Dermis microvascular lymphatic vessel endothelial cell (primary cell): Measurements from ENCODE around the gene GNB1. TPM values are rescaled to one million over a fixed set of nuclear protein-coding genes. Genes with fewer than 3 reads are reported as not detected.
A peak's percentile ranks its signal among the peaks of the same experiment; 100 is the strongest.
"Not testable (repeated sequence)": the region's sequence is repeated elsewhere in the genome, so short reads cannot be mapped to it uniquely, and the experiment has no call there.

Experiments
- DNase-seq, 2 donors: peaks; one replicate each; pipeline versions ENCODE4 v3.0.0 to v3.0.0-alpha.2; 2010; ENCODE audit warnings: low read depth in 2 of 2
- total RNA-seq: library from RNA; depleted of rRNA; stranded (reverse); fragments of >200 nt; gene quantifications from 2 replicates; pipeline ENCODE4 v1.2.1, GENCODE V29; 2014

GNB1 gene
- total RNA-seq, 1 donor from 2014 or later: 72.4 TPM

GRCh38 chr1:1891349-1892078 is 627 bp upstream of the GNB1 start:
- DNase-seq: peak in 1 of 2 donors; percentile 64

- DNase-seq: peak; percentile 34 to 55
Observed at GRCh38 chr1:1889847-1890505, 911 bp downstream of the GNB1 start.

GRCh38 chr1:1889090-1889750 is 1.7 kb downstream of the GNB1 start:
- no peak for DNase-seq

- DNase-seq: not testable (repeated sequence)
Observed at GRCh38 chr1:1883890-1884289, 7.0 kb downstream of the GNB1 start.

GRCh38 chr1:1883092-1883873 is 7.6 kb downstream of the GNB1 start:
- DNase-seq: no peak

- DNase-seq: no peak
Observed at GRCh38 chr1:1881727-1882126, 9.2 kb downstream of the GNB1 start.

GRCh38 chr1:1880617-1881312 is 10.1 kb downstream of the GNB1 start:
- no peak for DNase-seq

- DNase-seq: no peak
Observed at GRCh38 chr1:1879942-1880341, 10.9 kb downstream of the GNB1 start.

- DNase-seq: no peak
Observed at GRCh38 chr1:1877865-1878436, 12.9 kb downstream of the GNB1 start.

GRCh38 chr1:1876335-1876930 is 14.5 kb downstream of the GNB1 start:
- no peak for DNase-seq

- DNase-seq: no peak
Observed at GRCh38 chr1:1875932-1876331, 15.0 kb downstream of the GNB1 start.

- DNase-seq: no peak
Observed at GRCh38 chr1:1874901-1875300, 16.0 kb downstream of the GNB1 start.

- no peak for DNase-seq
Observed at GRCh38 chr1:1873186-1873585, 17.7 kb downstream of the GNB1 start.

- DNase-seq: no peak
Observed at GRCh38 chr1:1872329-1872994, 18.4 kb downstream of the GNB1 start.

- DNase-seq: no peak
Observed at GRCh38 chr1:1869469-1869868, 21.4 kb downstream of the GNB1 start.

GRCh38 chr1:1867164-1867563 is 23.7 kb downstream of the GNB1 start:
- DNase-seq: no peak

GRCh38 chr1:1862905-1863547 is 27.9 kb downstream of the GNB1 start:
- DNase-seq: no peak

GRCh38 chr1:1861761-1862310 is 29.1 kb downstream of the GNB1 start:
- not testable (repeated sequence) for DNase-seq

GRCh38 chr1:1861339-1861730 is 29.6 kb downstream of the GNB1 start:
- no peak for DNase-seq
